Measurements from ENCODE around the gene GNAI3.

GNAI3 gene

DNA sequence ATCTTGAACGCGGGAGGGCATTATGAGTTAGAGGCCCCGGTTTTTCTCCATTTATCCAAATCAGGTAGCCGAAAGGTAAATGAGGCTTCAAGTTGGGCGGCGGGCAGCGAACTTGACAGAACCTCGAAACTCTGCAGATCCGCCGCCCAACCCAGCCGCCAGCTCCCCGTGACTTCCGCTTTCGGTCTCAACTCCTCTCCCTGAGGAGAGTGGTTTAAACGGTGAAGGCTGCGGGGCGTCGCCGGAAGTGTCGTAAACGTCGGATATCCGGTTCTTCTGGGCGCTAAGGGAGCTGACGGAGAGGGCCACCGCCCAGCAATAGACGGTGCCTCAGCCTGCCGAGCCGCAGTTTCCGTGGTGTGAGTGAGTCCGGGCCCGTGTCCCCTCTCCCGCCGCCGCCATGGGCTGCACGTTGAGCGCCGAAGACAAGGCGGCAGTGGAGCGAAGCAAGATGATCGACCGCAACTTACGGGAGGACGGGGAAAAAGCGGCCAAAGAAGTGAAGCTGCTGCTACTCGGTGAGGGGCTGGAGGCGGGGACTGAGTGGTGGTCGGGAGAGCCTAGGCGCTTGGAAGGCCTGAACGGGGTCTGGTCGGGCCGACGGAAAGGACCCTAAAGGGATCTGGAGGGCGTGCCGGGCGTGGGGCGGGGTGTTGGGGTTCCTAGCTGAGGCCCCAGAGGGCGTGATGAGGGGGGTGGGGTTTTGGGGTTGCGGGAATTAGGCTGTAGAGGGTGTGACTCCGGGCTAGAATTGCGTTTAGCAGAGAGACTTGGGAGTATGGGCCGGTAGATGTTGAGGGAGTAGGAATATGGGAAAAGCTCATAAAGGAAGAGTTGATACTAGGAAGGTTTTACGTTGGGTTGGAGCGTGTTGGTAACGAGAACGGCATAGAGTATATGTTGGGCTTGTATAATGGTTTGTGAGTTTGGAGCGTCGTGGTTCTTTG lies at the start of gene GNAI3:
Gene GNAI3, plus strand, starts transcription at position 295 of the 947 bp plus-strand sequence. Its CDS starts 106 bp downstream, at position 401.
- peak; percentile 90 for DNase-seq

DNA sequence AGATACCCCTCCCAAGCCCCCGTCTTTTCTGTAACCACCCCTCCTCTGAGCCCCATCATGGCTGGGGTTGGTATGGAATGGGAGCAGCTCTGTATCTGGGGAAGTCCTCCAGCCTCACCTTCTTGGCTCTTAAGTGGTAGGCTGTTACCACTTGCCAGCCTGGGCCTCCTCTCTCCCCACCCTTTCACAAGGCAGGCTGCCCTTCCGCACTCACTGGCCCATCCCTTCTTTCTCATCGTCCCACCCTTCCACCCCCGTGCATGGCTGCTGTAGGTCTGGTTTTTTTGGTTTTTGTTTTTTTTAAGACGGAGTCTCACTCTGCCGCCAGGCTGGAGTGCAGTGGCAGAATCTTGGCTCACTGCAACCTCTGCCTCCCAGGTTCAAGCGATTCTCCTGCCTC lies 49.3 kb upstream of the GNAI3 start:
- DNase-seq = no peak

DNA sequence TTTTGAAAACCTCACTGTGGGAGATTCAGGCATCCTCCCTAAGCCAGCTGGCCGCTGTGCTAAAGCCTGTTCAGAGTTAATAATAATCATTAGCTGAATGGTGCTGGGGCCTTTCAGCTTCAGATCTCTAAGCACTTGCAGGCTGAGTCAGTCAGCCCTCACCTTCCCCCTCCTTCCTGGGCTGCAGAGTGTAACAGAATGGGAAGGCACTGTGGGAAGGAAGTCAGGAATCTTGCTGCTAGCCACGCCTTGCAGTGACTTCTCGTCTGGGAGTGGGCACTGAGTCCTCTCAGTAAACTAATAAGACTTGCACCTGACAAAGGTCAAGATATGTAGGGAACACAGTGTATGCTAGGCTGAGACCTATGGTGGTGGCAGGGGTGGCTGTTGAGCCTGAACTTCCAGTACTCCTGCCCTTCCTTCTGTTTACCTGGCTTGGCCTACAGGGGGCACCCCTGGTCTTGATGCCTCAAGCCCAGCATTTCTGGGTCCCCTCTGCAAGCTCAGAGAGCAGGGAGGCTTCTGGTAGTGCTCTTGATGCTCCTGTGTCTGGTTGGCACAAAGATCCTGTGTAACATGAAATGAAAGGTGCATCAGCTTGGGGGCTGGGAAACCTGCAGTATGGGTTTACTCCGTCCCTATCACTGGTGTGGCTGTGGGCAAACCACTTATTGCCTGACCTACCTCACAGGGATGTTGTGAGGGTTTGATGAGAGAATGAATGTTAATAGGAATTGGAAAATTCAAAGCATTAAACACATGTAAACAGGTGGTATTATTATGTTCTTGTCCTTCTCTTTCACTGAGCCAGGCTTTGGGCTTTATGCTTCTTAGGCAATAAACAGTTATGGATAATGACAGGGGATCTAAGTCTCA lies 48.5 kb upstream of the GNAI3 start:
- DNase-seq = peak; percentile 87

DNA sequence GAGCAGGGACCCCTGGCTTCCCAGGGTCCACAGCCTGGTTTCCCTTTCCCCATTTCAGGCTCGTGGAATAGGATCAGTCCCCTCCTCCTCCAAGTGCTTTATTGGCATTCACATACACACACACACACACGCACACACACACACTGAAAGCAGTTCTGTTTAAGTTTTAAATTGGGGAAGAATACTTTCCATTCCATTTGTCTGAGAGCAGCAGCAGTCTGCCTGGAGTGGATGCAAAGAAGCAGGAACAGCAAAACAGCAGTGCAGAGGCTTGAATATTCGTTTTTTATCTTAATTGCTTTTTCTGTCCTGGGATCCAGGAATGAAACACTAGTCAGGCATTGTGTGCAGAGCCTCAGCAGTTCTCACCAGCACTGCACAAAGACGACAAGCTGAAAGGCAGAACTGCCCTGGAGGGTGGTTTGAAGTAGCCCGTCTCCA lies 47.5 kb upstream of the GNAI3 start:
- no peak for DNase-seq

DNA sequence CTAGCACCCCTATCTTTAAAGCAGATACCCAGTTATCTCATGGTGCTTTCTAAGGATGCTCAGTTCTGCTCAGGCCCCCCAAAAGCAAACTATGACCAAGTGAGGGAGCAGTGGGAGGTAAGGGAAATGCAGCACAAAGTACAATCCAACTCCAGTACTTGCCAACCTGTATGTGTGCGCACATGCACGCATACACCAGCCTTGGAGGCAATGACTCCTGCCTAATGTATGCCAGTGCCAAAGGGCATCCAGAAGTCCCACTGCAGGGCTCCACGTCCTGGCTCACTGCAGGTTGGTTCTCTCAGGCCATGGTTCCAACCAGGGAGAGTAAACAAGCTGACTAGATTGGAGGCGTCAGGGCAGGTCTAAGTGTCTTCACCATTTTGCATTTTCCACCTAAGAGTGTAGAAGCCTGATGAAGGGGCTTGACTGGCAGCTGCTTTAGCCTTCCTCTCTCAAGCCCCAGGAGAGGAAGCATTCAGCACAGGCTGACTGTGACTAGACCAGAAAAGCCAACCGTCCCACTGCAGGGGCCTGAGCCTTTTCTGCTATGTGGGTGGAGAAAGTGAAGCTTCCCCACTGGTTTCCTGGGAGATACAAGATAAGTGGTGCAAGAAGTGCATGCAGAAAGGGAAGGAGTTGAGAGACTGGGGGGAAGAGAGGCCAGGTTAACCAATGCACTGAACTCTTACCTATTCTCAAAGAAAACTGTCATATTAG lies 46.6 kb upstream of the GNAI3 start:
- DNase-seq = no peak

DNA sequence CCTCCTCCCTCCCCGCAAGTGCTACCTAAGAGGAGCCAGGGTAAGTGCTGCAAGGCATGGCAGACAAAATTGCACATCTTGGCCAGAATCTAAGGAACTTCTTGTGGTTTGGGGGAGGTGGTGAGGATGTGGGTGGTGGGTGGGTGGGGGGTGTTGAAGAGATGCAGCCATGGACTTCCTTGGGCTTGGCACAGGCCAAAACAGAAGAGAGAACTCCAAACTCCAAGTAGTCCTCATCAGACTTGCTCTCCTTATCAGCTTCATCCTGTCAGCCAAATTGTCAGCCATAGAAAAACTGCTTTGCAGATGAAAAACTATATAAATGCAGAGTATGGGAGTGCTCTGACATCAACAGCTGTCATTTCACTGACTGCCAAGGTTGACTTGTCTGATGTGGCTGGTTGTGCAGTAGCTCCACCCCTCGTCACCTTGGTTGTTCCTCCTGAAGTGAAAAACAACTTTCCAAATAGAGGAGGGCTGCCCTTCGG lies 46.0 kb upstream of the GNAI3 start:
- no peak for DNase-seq

DNA sequence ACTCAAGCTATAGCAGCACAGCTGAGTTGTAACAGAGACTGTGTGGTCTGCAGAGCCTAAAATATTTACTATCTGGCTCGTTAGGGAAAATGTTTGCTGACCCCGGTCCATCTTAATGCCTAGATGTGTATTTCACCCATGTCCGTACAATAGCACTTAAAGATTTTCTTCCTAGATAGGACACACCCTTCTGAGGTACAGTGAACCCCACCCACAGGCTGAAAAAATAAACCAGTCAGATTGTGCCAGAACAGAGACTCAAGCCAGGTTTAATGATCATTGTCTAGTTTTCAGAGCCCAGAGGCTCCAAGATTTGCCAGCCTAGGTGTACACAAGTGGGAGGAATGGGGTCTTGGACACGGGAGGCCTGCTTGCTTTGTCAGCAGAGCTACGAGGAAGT lies 44.5 kb upstream of the GNAI3 start:
- no peak for DNase-seq

DNA sequence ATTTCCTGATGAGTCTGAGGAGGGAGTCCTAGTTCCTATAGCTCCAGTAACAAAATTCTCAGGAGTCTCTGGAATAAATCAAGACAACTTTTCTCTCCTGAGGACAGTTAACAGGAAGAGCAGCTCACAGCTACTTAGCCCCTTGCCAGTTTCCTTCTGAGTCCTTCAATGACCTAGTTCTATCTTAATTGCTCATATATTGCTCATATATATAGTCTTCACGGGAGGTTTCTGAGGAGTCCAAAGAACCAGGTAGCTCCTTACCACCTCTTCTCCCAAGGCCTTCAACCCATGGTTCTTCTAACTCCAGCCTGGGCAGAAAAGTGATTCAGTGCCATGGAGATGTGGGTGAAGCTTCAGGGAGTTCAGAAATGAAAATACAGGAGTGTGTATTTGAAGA lies 43.4 kb upstream of the GNAI3 start:
- DNase-seq = no peak

DNA sequence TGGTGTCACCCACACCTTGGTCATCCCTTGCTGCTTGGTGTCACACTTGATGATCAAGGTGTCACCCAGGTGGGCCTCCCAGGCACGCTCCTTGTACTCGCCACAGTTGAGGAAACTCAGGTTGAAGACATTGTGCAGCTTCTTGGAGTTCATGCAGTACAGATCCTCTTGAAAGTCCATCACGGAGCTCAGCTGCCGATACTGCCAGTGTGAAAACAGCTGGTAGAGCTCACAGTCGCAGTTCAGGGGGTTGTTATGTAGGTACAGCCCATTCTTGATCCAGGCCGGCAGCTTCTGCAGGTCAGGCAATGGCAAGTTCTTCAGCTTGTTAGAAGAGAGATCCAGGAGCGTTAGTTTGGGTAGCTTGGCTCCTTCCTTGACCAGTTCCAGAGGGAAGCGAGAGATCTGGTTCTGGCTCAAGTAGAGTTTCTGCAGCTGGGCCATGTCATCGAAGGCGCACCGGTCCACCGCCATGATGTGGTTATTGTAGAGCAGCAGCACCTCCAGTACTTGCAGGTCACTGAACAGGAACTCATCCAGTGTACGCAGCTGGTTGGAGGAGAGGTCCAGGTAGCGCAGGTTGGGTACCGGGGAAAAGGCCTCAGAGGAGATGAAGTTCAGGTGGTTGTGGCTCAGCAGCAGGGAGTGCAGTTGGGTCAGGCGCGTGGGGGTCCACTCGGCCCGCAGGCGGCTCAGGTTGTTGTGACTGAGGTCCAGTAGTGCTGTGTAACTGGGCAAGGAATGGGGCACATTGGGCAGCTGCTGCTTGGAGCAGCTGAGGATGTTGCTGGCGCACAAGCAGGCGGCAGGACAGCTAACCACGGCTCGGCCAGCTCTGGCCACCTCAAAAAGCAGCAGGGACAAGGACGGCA lies 40.2 kb upstream of the GNAI3 start:
- DNase-seq = no peak

DNA sequence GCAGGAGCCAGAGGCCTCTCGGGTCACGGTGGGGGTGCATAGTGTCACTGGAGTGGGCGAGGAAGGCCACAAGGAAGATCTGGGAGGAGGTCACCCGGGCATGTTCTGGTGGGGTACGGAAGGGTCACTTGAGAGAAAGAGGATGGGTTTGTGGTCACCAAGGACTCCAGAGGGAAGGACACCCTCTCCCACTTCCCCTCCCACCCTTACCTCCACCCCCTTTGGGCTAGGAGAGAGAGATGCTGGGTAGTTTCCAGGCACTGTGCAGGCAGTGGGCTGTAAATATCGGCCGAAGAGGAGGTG lies 39.6 kb upstream of the GNAI3 start:
- no peak for DNase-seq

DNA sequence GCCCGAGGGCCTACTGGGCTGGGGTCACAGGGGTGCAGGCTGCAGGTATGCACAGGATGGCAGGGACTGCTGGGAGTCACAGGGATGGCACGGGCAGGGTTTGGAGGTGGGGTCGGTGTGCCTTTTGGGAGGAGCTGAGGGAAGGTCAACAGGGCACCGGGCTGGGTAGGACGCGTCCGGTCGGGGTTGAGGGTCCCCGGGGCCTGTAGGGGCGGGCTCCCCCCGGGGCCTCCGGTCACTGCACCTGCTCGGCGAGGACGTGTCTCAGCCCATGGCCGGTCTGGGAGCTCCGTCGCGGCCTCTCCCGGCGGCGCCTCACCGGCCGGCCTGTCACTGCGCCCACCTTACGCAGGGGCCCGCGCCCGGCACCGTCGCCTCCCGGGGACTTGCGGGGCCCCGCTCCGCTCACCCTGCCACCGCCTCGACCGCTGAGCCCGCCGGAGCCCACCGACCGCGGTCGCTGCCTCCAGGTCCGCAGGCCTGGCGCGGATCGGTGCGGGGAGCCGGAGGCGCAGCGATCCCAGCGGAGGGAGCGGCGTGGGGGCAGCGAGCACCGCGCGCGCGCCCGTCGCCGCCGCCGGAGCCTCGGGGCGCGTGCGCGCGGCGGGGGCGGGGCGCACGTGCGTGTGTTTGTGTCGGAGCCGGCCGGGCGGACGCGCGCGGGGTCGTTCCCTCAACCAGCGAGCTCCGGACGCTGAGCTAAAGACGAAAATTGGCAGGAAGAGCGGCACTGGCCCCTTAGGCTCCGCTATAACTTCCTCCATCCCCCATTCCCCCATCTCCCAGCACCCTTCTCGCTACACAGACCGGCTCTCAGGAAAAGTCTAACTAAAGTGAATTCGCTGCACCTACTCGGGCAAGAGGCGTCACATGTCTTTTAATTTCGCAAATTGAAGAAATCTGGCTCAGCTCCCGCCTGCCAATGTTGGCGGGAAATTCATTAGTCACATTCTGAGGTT lies 39.0 kb upstream of the GNAI3 start, which contains the start of gene AMIGO1:
Gene AMIGO1, minus strand, starts transcription at position 552 of the 959 bp plus-strand sequence. CDS start 815 bp downstream, outside the sequence.
- DNase-seq = no peak

DNA sequence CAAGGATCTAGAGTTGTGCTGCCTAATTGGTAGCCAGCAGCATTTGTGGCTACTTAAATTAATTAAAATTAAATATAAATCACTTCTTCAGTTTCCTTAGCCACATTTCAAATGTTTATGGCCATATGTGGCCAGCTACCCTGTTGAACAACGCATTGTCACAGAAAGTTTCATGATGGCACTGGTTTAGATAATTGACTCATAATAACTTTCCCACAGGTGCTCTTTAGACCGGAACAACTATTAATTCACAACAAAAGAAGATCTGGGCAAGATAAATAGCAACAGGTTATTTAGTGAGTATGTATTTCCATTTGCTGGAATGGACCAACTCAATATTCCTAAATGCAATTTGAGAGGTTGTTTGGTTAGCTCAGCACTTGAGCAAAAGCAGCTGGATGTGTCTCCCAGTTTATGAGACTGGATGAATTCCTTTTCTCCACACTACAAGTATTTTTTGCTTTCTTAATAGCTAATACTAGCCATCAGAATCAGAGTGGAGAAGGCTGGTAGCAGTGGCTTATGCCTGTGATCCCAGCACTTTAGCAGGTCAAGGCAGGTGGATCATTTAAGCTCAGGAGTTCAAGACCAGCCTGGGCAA lies 35.2 kb upstream of the GNAI3 start:
- no peak for DNase-seq

DNA sequence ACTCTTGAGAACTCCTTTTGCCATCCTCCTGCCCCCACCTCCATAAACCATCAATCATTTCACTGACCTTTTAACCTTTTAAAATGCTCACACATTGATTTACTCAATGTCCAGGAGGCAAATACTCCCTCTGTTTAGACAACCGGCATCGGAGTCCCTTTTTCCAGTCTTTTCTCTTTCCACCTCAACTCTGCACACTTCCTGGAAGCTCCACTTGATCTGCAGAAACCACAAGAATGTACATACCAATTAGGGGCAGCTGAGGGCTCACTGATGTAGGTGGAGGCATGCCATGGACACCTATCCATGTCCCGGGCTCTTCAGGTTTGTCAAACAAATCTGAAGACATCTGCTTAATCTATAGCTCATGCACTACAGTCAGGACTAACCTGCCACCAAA lies 33.6 kb upstream of the GNAI3 start:
- no peak for DNase-seq

DNA sequence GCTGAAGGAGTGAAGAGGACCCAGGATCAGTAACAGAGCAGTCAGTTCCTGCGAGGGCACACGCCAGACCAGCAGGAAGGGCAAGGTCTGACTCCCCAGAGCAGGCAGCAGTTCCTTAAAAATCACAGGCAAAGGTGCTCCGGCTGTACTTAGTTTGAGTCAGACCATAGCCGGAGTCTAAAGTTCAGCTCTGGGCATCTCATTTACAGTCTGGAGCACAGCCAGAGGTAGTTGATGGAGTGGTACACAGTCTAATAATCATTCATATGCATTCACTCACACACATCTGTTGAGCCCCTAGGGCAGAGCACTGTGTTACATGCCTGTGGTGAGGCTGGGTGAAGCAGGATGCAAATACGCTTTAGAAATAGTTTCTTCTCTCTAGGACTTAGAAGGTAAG lies 31.5 kb upstream of the GNAI3 start:
- DNase-seq = no peak

DNA sequence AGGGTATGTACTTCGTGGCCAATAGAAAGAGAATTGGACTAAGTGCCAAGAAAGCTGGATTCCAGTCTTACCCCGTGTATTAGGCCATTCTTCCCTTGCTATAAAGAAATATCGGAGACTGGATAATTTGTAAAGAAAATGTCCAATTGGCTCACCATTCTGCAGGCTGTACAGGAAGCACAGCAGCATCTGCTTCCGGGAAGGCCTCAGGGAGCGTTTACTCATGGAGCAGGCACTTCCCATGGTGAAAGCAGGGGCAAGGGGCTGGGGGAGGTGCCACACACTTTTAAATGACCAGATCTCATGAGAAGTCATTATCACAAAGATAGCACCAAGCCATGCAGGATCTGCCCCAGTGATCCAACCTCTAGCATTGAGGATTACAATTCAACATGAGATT lies 31.1 kb upstream of the GNAI3 start:
- DNase-seq = no peak

DNA sequence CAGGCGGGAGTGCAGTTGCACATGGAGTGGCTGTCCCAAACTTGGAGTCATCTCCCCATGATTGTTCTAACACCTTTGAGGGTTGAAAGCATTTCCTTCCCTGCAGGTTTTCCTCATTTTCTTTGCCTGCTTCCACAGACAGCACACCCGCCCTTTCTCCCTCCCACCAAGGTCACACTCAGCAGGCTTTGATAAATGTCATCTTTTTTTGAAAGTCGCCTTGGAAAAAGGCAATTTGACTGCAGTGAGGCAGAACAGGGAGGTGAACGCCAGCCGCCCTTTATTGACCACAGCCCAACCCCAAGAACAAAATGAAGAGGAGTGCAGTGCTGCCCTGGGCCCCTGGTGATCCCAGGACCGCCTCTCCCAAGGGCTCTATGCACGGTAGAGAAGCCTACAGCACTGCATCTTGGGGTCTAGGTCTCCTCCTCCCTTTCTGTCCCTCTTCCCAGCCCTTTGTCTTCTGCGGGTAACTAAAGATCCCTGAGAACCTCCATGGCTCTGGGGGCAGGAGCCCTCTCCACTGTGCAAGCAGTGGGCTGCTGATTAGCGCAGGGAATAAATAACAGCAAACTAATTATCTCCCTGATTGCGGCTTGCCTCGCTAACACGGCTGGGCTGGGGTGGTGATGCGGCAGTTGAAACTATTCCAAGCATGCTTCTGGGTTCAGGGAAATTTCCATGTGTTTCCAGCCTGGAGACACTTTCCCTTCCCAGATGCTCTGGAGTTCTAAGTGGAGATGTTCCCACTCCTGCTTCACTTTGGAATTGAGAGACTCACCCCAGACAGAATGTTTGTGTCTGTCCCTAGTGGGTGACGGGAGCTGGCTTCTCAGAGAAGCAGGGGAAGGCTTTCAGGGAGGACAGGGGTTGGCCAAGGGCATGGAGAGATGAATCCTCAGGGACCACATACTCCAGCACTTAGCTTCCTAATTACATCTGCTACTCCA lies 27.1 kb upstream of the GNAI3 start:
- DNase-seq = no peak

DNA sequence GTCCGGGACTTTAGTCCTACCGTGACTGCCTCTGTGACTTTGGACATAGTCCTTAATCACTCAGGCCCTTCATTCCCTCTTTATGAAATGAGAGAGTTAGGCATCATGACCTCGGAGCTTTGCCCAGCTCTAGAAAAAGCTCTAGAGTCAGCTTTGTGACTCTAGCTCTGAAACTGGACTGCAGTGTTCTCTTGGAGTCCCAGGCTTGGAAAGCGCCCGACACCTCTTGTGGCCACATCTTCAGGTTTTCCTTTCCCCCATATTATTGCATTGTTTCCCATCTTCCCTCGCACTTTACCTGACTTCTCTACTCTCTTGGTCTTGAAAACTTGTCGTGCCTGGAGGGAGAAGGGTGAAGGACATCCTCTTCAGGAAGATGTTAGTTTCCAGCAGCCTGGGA lies 26.4 kb upstream of the GNAI3 start:
- DNase-seq = no peak

DNA sequence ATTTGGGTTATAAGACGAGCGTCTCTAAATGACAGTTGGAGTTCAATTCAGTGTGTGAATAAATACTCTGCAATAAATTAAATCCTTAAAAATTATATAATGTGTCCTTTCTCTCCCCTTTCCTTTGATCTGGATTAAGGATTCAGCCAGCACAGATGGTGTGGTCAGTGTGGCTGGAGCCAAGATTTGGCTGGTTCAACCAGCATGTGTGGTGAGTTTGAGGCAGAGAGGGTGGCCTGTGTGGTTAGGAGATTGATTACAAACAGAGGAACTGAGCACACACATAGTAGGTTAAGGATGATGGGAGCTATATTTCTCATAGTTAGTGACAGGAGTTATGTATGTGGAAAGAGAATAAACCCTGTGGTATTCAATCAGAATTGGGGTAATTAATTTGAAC lies 24.7 kb upstream of the GNAI3 start:
- no peak for DNase-seq
